Kidney (tissue), 14 donors: ENCODE data around the gene CD34. TPM values are rescaled to one million over a fixed set of nuclear protein-coding genes. Genes with fewer than 3 reads are reported as not detected.

ENCODE experiments used
- DNase-seq, 5 donors: peaks; one replicate each; pipeline ENCODE4 v3.0.0-alpha.2; 2013 to 2020
- FAIRE-seq: peaks from 2 replicates; lab custom pipeline; 2012; peaks lifted over from hg19 to GRCh38; lab: Jason Lieb, UNC
- H3K27ac ChIP-seq, 2 donors: one replicate each; pipeline ENCODE4 v1.7.0; 2013; ENCODE audit warnings: low read depth in 2 of 2, low read length in 2 of 2, inconsistent platforms in 1 of 2
- H3K27me3 ChIP-seq: one replicate; pipeline ENCODE4 v1.7.1; 2013; ENCODE audit warnings: low read length, inconsistent platforms; ENCODE audit not compliant: control insufficient read depth, insufficient read depth
- H3K36me3 ChIP-seq, 3 donors: one replicate each; pipeline versions ENCODE4 v1.7.0 to v1.7.1; 2013; ENCODE audit warnings: low read length in 3 of 3, control low read depth in 1 of 3, inconsistent platforms in 1 of 3; ENCODE audit not compliant: insufficient read depth in 3 of 3, control insufficient read depth in 2 of 3
- H3K4me1 ChIP-seq, 3 donors: one replicate each; pipeline versions ENCODE4 v1.7.0 to v1.7.1; 2013; ENCODE audit warnings: low read length in 3 of 3, inconsistent platforms in 1 of 3, low read depth in 1 of 3; ENCODE audit not compliant: control insufficient read depth in 2 of 3, insufficient read depth in 2 of 3
- H3K4me3 ChIP-seq, 3 donors: one replicate each; pipeline versions ENCODE4 v1.7.0 to v1.8.1; 2013; ENCODE audit warnings: low read length in 3 of 3, control low read depth in 1 of 3, inconsistent platforms in 1 of 3
- H3K9ac ChIP-seq, 3 donors: one replicate each; pipeline versions ENCODE4 v1.7.0 to v1.7.1; 2013; ENCODE audit warnings: low read length in 3 of 3, control low read depth in 1 of 3, inconsistent platforms in 1 of 3
- H3K9me3 ChIP-seq, 3 donors: one replicate each; pipeline versions ENCODE4 v1.7.0 to v1.7.1; 2013; ENCODE audit warnings: low read length in 3 of 3, control low read depth in 1 of 3, inconsistent platforms in 1 of 3; ENCODE audit not compliant: control insufficient read depth in 2 of 3, insufficient read depth in 1 of 3
- intact Hi-C: fragments of 100-400 bp; cut with DNase I; formaldehyde crosslinking; loops from one replicate; pipeline ENCODE4 v1.11.1; 2022
- polyA plus RNA-seq: library from polyadenylated mRNA; stranded (reverse); fragments of 350-450 nt; fragmentation: Illumina TruSeq; extraction: RNeasy Lipid Tissue Mini Kit (QIAGEN cat#74804); gene quantifications from one replicate; pipeline ENCODE4 v1.2.3, GENCODE V29; 2014; ENCODE audit warnings: low read depth, low replicate concordance; ENCODE audit not compliant: insufficient read depth
- total RNA-seq: library from RNA; stranded (reverse); fragmentation: NEBNext Ultra II Directional; extraction: Animal tissue kit (Norgen Biotek cat#: 25700); gene quantifications from one replicate; pipeline ENCODE4 v1.2.1, GENCODE V29; 2021
- TF ChIP-seq, protein P1 (sequence below): IDR thresholded peaks from 3 replicates; pipeline ENCODE4 v1.5.1; 2012; ENCODE audit warnings: mild to moderate bottlenecking, moderate library complexity, borderline replicate concordance; ENCODE audit not compliant: insufficient read depth; ENCODE audit errors: extremely low read depth
- donor health status: control.
- donor health status: control.
- donor health status: control.
- donor health status: control.
- donor health status: control.
- donor health status: DM: yes; HTN: yes; CAD: no.
- donor health status: Normal renal cell carcinoma (clear cell type).

Gene CD34
- total and polyA plus RNA-seq, 2 donors from 2014 or later: 50.9 to 69.4 TPM

DNA sequence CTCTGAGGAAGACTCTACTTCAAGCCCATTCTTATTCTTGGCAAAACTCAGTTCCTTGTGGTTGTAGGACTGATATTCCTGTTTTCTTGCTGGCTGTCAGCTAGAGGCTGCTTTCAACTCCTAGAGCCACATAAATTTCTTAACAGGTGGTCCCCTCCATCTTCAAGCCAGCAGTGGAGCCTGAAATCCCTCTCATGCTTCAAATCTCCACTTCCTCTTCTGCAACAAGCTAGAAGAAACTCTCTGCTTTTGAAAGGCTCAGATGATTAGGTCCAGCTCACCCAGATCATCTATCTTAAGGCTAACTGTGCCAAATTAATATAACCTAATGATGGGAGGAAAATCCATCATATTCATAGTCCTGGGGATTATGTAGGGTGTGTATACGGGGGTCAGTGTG, 43.2 kb upstream of the CD34 start:
- no peak for DNase-seq
- no peak for FAIRE-seq
- Histone ChIP-seq H3K27ac (no peak overlapping the region), H3K9ac (no peak overlapping the region), H3K27me3 (peaks cover 3% of the 10 kb centered on the region), H3K4me3 (no peak overlapping the region), H3K9me3 (no peaks in the 10 kb centered on the region), H3K4me1 (peaks cover 0 to 2% (median 0%) of the 10 kb centered on the region in 3 donors), H3K36me3 (no peaks in the 10 kb centered on the region)
- intact Hi-C loops: no loop called here
- TF ChIP-seq, protein P1, sequence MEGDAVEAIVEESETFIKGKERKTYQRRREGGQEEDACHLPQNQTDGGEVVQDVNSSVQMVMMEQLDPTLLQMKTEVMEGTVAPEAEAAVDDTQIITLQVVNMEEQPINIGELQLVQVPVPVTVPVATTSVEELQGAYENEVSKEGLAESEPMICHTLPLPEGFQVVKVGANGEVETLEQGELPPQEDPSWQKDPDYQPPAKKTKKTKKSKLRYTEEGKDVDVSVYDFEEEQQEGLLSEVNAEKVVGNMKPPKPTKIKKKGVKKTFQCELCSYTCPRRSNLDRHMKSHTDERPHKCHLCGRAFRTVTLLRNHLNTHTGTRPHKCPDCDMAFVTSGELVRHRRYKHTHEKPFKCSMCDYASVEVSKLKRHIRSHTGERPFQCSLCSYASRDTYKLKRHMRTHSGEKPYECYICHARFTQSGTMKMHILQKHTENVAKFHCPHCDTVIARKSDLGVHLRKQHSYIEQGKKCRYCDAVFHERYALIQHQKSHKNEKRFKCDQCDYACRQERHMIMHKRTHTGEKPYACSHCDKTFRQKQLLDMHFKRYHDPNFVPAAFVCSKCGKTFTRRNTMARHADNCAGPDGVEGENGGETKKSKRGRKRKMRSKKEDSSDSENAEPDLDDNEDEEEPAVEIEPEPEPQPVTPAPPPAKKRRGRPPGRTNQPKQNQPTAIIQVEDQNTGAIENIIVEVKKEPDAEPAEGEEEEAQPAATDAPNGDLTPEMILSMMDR: no peak

DNA sequence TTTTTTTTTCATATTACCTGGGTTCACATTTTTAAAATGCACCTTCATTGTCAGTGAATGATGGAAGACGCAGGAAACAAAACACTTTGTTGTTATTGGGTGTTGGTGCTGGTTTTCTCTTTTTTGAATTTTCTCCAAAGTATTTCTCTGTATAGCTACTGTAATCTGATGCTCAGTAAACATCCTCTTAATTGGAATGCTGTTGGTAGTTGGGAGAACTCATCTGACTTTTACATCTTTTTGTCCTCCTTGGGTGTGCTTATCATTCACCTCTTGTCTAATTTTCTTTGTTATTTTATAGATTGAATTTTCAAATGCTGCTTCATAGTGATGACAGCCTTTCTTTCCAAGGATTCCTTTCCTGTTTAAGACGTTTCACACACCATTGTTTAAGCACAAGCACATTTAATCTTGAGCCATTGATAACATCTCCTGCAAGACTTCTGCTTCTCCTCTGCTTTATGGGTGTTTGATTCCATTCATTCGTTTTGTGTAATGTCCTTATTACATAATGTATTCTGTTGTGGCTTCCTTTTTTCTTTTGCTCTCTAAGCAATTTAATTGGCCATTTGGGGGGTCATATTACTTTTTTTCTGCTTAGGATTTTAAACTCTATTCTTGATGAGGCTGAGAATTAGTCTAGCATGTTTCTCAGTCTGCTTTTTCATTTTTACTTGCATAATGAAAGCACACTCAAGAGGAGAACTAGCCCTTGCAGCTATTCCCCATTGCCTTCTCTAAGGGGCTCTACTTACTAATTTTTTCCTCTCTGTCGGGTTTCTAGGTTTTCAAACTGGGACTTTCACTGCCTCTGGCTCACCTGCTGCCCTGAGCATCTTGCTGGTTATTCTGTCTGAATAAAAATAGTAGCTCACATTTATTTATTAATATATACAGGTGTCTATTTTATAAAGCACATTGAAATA, 42.0 kb upstream of the CD34 start:
- H3K27ac ChIP-seq: no peak overlapping the region
- no peak for DNase-seq
- peaks cover 2% of the 10 kb centered on the region for H3K27me3 ChIP-seq
- H3K4me1 ChIP-seq: no peaks in the 10 kb centered on the region
- no peak overlapping the region for H3K9ac ChIP-seq
- TF ChIP-seq, protein P1: no peak
- no peaks in the 10 kb centered on the region for H3K9me3 ChIP-seq
- FAIRE-seq: no peak
- no peaks in the 10 kb centered on the region for H3K36me3 ChIP-seq
- H3K4me3 ChIP-seq: no peak overlapping the region
- intact Hi-C loops: no loop called here

DNA sequence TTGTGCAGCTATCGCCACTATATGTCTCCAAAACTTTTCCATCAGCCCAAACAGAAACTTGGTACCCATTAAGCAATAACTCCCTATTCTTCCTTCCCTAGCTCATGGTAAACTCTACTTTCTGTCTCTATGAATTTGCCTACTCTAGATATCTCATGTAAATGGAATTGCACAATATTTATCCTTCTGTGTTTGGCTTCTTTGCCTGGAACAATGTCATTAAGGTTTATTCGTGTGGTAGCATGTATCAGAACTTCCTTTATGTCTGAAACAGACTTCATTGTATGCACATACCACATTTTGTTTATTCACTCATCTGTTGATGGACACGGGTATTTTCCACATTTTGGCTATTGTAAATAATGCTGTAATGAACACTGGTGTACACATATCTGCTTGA, 40.7 kb upstream of the CD34 start:
- Histone ChIP-seq H3K9me3 (no peaks in the 10 kb centered on the region), H3K27me3 (no peaks in the 10 kb centered on the region), H3K27ac (no peak overlapping the region), H3K4me1 (no peaks in the 10 kb centered on the region), H3K4me3 (no peak overlapping the region), H3K36me3 (no peaks in the 10 kb centered on the region), H3K9ac (no peak overlapping the region)
- TF ChIP-seq, protein P1: no peak
- DNase-seq: no peak
- no peak for FAIRE-seq
- intact Hi-C loops: no loop called here
